Measurements from ENCODE around the gene CDH4.

- TF ChIP-seq CTCF (IDR thresholded peaks at IDR 0.05) (no peak), POLR2AphosphoS5 (IDR thresholded peaks at IDR 0.05) (no peak), POLR2A (IDR thresholded peaks at IDR 0.05) (no peak)
Observed at GRCh38 chr20:61903575-61904340, 651.7 kb downstream of the CDH4 start.
